GM19240 (cell line): ENCODE measurements around the gene LEKR1.

ENCODE experiments used
- DNase-seq: peaks from one replicate; pipeline ENCODE4 v3.0.0; 2011; ENCODE audit warnings: low spot score; ENCODE audit not compliant: insufficient read length

Gene LEKR1

DNA sequence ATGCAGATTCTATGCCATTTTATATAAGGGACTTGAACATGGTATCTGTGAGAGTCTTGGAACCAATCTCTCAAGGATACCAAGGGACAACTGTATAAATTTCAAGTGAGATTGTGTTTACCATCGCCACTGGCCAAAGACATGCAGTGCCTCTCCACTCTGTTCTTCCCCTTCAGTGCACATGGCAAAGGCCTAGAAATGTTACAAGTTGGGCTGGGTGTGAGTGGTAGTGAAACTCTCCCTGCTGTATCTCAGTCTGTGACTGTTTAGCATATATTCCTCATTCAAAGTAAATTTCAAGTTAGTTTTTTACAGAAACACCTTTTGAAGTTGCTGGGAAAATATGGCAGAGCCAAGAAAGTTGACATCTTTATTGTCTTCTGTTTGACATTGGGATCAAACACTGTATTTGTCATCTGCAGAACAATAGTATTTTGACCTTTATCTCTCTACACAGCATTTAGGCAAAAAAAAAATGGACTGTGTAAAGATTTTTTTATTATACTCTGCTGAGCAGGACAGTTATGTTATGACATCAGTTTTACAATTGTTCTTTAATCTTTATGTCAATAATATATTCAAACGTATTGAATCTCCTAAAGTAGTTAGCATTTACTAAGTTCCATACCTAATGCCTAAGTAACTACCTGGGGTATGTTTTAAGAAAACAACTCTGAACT is 232.4 kb downstream of the LEKR1 start:
- no peak for DNase-seq

DNA sequence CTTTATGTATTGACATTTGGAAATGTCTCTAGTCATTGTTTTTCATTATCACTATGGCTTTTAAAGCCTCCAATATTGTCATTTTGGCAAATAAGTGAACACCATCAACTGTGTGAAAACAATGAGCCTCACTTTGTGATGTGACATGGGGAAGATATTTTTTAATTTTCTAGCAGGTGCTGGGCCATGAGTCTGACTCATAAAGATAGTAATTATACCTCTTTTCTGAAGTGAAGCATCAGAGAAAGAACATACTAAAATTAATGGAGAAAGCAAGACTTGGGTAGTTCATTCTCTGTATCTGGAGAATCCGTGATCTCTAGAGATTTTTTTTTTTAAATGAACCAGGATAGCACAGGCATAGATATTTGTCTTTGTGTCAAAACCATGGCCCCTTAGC is 233.0 kb downstream of the LEKR1 start:
- no peak for DNase-seq

DNA sequence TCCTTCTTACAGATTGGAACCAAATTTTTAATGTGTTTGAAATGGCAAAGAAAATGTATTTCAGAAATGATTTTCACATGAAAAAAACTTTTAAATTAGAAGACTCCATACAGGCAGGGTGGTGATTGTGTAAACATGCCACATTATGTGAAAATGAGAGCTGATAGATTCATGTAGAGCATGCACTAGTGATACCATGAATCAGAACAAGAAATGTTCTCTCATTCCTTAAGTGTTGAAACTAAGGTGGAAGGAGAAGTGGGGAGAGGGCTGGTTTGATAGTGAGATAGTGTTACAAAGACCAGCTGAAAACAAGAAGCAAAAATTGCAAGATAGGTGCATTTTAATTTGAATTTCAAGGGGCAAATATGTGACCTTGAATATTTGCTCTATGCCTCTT is 233.5 kb downstream of the LEKR1 start:
- DNase-seq = no peak

DNA sequence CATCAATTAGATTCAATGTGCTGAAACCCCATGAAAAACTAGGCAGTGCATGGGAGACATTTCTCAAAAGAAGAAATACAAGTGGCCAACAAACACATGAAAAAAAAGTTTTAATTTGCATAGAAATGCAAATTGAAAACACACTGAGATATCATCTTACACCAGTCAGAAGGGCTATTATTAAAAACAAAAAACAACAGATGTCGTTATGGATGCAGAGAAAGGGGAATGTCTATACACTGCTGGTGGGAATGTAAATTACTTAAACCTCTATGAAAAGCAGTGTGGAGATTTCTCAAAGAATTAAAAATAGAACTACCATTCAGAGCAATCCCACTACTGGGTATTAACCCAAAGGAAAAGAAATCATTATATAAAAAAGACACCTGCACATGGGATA is 235.1 kb downstream of the LEKR1 start:
- no peak for DNase-seq

DNA sequence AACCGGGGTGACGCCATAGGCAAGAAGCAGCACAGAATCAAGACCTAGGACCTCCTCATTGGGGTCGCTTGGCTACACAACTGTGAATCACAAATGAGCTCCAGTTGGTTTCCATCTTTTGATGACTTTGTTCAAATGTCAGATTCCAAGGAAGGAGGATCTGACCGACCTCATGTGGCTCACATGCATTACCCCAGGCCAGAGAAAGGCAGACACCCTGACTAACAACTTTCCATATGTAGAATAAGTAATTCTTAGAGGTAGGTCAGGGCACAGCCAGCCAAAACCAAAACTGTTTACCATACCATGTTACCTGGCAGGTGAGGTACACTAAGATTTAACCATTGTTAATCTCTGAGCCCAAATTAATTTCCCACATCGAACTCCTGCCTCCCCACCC is 237.3 kb downstream of the LEKR1 start:
- DNase-seq = no peak

DNA sequence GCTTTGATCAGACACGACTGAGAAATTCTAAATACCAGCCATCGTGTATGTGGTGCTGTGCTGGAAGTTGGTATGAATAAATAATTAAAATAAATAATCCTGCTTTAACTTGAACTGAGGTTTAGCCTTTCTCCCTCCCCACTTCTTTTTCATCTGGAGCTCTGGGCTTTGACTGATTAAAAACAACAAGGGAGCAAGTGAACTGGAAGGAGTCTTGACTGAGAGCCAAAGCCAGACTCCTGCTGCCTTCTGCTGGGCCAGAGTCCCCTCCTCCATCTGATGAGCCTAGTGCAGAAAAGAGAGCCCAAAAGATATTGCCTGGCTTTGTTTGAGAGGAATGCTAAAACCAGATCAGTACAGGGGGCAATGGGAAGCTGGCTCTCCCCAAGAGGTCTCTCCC is 237.8 kb downstream of the LEKR1 start:
- no peak for DNase-seq

DNA sequence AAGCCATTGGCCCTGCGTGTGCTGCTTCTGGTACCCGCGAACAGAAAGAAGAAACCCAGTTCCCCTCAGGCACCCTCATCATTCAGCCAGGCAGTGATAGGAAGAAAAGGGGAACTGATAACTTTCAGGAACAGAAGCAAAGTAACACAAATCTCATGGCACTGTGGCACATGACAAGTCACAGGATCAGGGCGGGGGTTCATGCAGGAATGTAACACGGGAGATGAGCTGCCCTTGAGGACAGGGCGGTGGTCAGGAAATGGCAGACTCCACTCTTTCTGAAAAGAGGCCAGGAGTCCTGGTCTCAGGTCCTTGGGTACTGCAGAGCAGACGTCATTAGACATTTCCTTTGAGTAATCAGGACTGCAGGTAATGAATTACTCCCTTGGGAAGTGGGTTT is 238.2 kb downstream of the LEKR1 start:
- no peak for DNase-seq

DNA sequence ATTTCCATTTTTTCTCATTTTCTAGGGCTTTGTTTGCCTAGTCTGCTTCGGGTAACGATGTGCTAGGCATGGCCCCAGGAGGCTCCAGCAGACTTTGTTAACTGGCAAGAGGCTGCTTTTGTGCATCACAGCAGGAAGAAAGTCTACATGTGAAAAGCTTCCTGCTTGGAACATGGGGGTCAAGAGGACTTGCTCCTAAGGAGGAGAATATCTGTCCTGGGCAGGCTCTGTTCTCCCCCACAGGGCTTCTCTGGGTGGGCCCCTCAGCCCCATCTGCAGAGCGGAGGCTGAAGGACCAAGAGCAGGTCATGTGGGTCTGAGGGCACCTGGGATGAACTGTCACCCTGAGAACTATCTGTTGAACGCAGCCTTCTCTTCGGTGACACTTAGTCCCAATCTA is 239.0 kb downstream of the LEKR1 start:
- no peak for DNase-seq

DNA sequence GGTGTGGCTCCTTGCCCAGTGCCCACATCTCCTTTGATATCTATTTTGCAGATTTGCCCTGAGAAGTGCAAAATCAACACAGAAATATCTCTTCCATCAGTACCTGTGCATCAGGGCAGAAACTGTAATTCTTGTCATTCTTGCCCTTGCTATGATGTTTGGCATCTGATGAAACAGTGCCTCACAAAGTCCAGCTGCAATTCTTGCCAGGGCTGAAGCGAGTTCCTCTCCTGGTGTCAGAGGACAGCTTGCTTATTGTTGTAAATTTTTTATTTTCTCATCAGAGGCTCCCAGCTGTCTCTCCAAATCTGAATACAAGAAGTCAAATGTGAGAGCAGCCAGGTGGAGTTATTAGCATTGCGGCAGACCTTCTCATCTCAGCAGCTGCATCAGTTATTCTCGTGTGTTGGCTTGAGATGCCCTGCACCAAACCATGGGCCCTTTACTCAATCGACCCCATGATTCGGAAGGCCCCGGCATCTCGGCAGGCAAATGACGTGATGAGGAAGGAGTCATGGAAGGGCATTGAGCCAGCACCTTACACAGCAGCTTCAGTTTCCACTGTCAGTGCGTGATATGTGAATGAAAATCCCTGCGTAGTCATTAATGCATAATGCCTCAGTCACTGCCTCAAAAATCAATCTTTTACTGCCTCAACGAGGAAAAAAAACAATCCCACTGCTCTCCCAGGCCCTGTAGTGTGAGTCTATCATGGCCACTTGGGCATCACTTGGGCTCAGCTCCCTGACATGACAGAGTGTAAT is 240.4 kb downstream of the LEKR1 start:
- DNase-seq = no peak

DNA sequence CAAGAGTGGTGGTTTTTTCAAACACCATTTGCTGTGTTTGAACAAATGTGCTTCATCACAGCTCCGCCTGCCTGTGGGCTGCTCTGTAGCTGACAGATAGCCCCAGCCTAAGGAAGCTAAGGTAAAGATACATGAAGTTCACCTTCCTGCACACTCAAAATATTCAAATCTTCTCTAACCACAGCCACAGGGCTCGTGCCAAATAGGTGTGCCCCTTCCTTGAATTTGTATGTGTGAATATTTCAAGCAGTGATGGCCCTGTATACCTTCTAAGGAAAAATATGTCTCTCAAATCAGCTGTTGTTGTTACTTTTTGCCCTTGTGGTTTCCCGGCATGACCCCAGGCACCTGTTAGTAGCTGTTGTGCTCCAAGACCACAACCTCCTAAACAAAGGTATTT is 241.0 kb downstream of the LEKR1 start:
- no peak for DNase-seq

DNA sequence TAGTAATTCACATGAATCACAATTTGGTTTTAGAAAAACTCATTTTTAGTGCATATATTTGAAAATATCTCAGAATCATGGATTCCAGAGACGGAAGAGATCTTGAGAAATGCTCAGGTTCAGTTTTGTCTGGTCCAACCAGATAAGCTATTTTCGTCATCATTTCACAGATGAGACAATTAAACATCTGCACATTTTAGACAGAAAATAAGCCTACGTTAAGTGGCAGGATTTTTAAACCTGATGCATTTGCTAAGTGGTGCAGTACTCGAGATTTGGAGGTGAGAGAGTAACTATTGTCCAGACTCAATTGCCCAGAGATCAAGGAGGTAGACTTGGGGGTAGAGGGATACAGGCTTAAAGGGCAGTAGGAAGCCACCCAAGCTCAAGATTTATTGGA is 243.3 kb downstream of the LEKR1 start:
- no peak for DNase-seq

DNA sequence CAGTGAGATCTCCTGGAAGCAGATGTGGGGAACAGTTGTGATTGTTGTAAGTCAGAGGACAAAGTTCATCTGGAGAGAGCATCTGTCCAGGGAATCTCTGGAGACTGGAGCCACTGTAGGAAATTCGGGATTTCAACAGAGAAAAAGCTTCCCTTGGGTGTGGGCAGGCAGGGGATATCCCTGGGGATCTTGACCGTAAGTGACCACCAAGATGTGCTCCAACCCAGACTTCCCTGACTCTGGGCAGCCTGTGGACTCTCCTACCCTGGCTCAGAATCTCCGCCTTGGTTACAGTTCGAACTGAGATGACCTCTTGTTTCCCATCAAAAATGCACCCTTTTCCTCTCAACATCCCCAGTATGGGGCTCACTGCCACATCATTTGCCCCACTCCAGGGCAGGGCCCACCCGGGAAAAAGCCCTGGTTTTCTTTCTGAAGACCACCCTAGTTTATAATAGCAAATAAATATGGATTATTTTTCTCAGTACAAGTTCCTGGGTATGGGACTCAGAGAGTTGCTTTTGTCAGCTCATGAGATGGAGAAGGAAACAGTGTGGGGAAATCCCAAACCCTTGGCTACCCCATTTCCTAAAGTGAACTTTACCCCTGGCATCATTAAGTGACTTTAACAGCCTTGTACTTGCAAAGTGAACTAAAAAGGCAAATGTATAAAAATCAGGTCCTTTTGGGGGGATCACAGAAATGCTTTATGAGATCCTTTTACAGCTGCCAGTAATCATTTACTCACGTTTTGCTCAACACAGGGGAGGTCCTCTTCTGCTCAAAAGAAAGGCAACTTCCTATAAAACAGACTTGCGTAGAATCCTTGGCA is 243.9 kb downstream of the LEKR1 start:
- no peak for DNase-seq

DNA sequence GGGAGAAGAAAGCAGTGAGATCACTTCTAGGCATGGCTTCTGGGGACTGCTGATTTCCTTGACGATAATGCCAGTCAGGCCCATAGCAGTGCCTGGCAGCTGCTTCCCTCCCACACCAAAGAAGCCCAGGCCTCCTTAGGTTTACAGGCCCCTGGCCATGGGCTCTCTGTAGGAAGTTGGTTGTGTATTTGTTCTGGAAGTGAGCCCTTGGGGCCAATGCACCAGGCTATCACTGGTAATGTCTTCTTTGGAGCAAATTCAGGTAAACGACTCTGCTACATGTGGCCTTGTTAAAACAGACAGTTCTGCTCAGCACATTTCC is 244.5 kb downstream of the LEKR1 start:
- DNase-seq = no peak

DNA sequence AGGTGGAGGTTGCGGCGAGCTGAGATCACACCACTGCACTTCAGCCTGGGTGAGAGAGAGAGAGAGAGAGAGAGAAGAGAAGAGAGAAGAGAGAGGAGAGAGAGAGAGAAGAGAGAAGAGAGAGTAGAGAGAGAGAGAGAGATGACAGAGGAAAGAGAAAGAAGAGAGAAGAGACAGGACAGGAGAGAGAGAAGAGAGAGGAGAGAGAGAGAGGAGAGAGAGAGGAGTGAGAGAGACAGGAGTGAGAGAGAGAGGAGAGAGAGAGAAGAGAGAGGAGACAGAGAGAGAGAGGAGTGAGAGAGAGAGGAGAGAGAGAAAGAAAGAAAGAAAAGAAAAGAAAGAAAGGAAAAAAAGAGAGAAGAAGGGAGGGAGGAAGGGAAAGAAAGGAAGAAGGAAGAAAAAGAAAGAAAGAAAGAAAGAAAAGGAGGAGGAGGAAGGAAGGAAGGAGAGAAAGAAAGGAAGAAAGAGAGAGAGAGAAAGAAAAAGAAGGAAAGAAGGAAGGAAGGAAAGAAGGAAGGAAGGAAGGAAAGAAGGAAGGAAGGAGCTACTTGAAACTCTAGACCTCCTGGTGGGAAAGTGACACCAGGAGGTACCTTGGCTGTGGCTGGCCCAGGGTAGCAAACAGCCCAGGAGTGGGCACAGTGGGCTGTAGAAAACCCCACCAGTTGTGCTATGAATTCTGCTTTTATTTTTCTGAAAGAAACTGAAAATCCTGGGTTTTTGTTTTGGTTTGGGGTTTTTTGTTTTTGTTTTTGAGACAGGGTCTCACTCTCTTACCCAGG is 245.8 kb downstream of the LEKR1 start:
- DNase-seq = no peak

DNA sequence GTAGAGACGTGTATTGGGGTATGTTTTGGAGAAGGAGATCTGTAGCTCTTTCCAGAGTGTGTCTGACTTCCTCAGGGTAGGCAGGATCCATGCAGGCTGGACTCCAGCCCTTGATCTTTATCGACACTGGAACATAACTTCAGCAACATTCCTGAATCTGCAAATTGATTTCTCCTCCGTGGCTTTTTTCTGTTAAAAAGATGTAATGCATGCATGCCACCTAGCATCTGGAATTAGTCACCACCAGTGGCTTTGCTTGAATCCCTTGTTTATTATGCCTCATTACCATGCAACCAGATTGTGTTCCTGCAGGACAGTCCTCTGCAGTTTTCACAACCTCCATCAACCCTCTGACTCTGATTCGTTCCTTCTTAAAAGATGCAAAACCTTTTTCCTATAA is 247.7 kb downstream of the LEKR1 start:
- DNase-seq = no peak

DNA sequence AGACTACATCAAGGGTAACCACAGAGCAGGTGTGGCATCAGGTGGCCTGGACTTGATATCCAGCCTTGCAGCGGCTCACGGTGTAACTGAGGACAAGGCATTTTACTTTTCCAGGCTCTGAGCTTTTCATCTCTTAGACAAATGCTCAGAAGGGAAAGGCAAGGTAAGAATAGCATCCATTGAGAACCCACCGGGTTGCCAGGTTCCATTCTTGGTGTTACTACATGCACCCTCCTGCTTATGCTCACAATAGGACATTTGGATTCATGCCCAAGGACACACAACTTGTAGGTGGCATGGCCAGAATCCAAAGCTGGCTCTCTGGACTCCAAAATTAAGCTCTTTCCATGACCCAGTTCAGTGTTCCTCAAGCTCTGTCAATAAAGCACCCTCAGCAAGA is 248.3 kb downstream of the LEKR1 start:
- no peak for DNase-seq

DNA sequence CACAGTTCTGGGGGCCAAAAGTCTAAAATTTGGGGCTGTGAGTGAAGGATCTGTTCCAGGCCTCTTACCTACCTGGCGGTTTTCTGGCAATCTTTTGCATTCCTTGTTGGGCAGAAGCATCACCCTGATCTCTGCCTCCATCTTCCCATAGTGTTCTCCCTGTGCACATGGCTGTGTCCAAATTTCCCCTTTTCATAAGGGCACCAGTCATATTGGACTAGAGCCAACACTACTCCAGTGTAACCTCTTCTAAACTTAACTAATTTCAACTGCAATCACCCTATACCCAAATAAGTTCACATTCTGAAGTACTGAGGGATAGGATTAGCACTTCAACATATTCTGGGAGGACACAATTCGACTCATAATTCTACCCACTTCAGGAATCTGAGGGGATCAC is 248.8 kb downstream of the LEKR1 start:
- no peak for DNase-seq

DNA sequence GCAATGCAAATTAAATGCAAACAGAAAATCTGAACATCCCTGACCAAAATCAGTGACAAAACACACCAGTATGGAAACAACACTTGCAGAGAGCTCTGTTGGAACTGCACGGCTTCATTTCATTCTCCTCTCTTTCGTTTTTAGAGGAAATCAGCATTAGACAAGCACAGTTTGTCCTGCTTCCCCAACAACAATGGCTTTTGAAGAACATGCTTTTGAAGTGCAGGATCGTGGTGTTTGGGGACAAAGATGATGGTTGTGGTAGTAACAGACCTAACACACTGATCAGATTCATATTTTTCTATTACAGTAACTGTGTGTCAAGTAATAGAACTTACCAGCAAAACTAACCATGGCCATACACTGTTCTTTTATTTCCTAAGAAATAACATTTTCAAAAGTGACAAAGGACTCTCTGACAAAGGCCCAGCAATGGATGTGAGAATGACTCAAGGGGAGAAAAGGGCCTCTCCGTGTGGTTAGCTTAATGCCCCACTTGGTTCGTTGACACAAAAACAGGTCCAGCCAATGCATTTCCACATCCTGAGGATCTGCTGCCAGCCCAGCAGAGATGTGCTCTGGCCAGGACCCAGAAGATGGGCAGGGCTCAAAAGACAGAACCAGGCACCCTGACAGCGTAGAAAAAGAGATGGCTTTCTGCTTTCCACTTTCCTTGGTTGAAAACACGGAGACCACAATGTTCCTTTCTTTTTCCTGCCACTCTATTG is 249.7 kb downstream of the LEKR1 start:
- DNase-seq = no peak

DNA sequence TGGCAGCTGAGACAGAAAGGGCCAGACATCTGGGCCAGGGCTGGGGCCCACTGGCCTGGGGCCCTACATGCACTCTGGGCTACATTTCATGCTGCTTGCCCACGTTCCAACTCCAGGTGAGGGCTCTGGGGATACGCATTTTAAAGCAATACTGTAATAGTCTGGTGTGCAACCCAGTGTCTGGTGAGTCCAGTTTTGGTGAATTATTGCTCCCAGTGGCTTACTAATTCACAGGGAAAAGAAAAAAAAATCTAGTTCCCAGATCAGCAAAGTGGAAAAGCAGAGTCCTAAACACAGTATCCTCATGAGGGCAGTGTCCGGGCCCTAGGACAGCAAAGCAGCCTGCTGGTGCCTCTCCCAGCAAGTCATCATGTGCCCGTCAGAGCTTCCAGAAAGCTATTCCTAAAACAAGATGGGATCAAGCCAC is 251.4 kb downstream of the LEKR1 start:
- DNase-seq = no peak

DNA sequence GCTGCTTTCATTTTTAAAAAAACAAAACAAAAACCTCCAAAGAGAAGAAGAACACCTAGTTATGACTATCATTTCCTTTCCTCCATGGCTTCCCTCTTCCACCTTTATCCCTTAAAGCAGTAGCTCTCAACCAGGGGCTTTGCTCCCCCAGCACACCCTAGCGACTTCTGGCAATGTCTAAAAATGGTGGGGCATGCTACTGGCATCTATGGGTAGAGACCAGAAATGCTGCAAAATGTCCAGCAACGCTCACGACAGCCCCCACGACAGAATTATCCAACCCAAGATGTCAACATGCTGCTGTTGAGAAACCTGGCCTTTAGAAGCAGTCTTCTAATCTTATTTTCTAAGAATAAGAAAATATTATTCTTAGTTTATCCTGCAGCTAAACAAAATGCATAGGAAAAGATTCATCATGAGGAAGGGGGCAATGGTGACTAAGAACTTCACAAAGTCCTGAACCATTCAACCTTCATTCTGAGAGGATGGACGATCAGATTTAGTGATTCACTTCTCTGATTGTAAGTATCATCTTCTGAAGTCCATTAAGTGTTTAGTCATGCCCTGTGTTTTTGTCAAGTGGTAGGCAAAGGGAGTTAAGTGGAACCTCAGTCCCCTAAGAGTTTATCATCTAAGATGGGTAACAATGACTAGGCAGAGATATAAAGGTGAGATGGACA is 252.1 kb downstream of the LEKR1 start:
- no peak for DNase-seq

DNA sequence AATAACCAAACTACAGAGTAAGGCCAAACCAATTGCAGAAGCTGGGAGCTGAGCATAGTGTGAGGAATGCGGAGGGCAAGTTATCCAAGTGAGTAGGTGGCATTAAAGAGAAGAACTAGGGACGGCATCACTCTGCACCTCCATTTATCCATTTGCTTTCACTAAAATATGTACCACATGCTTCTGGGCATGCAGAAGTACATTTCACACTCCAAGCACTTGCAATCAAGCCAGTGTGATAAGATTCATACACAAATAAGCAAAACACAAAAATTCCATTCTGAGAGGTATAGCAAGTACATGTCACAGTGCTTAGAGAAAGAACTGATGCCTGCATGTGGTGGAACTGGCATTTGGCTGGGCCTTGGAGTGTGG is 252.6 kb downstream of the LEKR1 start:
- DNase-seq = no peak
